NCI-H2081 treated with DMSO at 0.1 percent for 48 hours (cell line): Measurements from ENCODE around the gene TSPAN17.

ENCODE experiments used
- DNase-seq: peaks from one replicate; lab custom pipeline; 2025; lab: John Stamatoyannopoulos, UW

Gene TSPAN17

GRCh38 chr5:176660530-176660859 is 13.2 kb downstream of the TSPAN17 start:
- DNase-seq: no peak

GRCh38 chr5:176660860-176661641 is 13.8 kb downstream of the TSPAN17 start:
- DNase-seq: no peak

- DNase-seq: no peak
Measured at GRCh38 chr5:176661676-176662075, 14.4 kb downstream of the TSPAN17 start.

- no peak for DNase-seq
Measured at GRCh38 chr5:176662371-176663333, 15.4 kb downstream of the TSPAN17 start.

- no peak for DNase-seq
Measured at GRCh38 chr5:176663566-176663965, 16.3 kb downstream of the TSPAN17 start.

GRCh38 chr5:176664479-176664878 is 17.2 kb downstream of the TSPAN17 start:
- DNase-seq: no peak

GRCh38 chr5:176664886-176665285 is 17.6 kb downstream of the TSPAN17 start:
- DNase-seq: no peak

GRCh38 chr5:176665517-176665916 is 18.2 kb downstream of the TSPAN17 start:
- no peak for DNase-seq

- DNase-seq: no peak
Measured at GRCh38 chr5:176667637-176668036, 20.4 kb downstream of the TSPAN17 start.

- no peak for DNase-seq
Measured at GRCh38 chr5:176670449-176670848, 23.2 kb downstream of the TSPAN17 start.

- DNase-seq: no peak
Measured at GRCh38 chr5:176671399-176671798, 24.1 kb downstream of the TSPAN17 start.

GRCh38 chr5:176671890-176672747 is 24.8 kb downstream of the TSPAN17 start:
- DNase-seq: no peak

- no peak for DNase-seq
Measured at GRCh38 chr5:176673651-176674583, 26.6 kb downstream of the TSPAN17 start.

- no peak for DNase-seq
Measured at GRCh38 chr5:176674799-176675198, 27.5 kb downstream of the TSPAN17 start.

GRCh38 chr5:176675676-176676360 is 28.5 kb downstream of the TSPAN17 start:
- no peak for DNase-seq

- DNase-seq: no peak
Measured at GRCh38 chr5:176676361-176676824, 29.1 kb downstream of the TSPAN17 start.

- DNase-seq: no peak
Measured at GRCh38 chr5:176677209-176677939, 30.1 kb downstream of the TSPAN17 start.

GRCh38 chr5:176678584-176678983 is 31.3 kb downstream of the TSPAN17 start:
- DNase-seq: no peak

- DNase-seq: no peak
Measured at GRCh38 chr5:176679365-176680225, 32.3 kb downstream of the TSPAN17 start.
